NCI-H2196 (cell line): Measurements from ENCODE around the gene KLHL26.
A peak's percentile ranks its signal among the peaks of the same experiment; 100 is the strongest.

Source experiments
- DNase-seq: peaks from one replicate; lab custom pipeline; 2025; ENCODE audit not compliant: unreplicated experiment; lab: John Stamatoyannopoulos, UW

KLHL26 gene

GRCh38 chr19:18683109-18683957, 46.5 kb downstream of the KLHL26 start, which contains the start of gene CRTC1:
TSS of gene CRTC1 (plus strand) at chr19:18683680. CDS start at chr19:18683703, 23 bp downstream.
- peak; percentile 93 for DNase-seq

- no peak for DNase-seq
Observed at GRCh38 chr19:18683958-18684641, 47.3 kb downstream of the KLHL26 start.

GRCh38 chr19:18684642-18684993, 47.8 kb downstream of the KLHL26 start:
- DNase-seq = no peak

- no peak for DNase-seq
Observed at GRCh38 chr19:18685597-18686190, 48.9 kb downstream of the KLHL26 start.

- DNase-seq = no peak
Observed at GRCh38 chr19:18687740-18688465, 51.1 kb downstream of the KLHL26 start.

GRCh38 chr19:18696023-18696422, 59.2 kb downstream of the KLHL26 start:
- no peak for DNase-seq

GRCh38 chr19:18697680-18698079, 60.9 kb downstream of the KLHL26 start:
- peak; percentile 86 for DNase-seq

GRCh38 chr19:18698321-18699167, 61.7 kb downstream of the KLHL26 start:
- DNase-seq = no peak

GRCh38 chr19:18699403-18700054, 62.7 kb downstream of the KLHL26 start:
- no peak for DNase-seq

- peak; percentile 14 for DNase-seq
Observed at GRCh38 chr19:18700501-18701249, 63.8 kb downstream of the KLHL26 start.

- no peak for DNase-seq
Observed at GRCh38 chr19:18701250-18701608, 64.4 kb downstream of the KLHL26 start.

GRCh38 chr19:18704054-18704453, 67.2 kb downstream of the KLHL26 start:
- DNase-seq = no peak

- DNase-seq = no peak
Observed at GRCh38 chr19:18704971-18705370, 68.1 kb downstream of the KLHL26 start.

GRCh38 chr19:18708452-18709231, 71.8 kb downstream of the KLHL26 start:
- DNase-seq = peak; percentile 73

- DNase-seq = no peak
Observed at GRCh38 chr19:18709546-18709945, 72.7 kb downstream of the KLHL26 start.

GRCh38 chr19:18710186-18710585, 73.4 kb downstream of the KLHL26 start:
- DNase-seq = no peak

GRCh38 chr19:18710996-18711751, 74.3 kb downstream of the KLHL26 start:
- DNase-seq = no peak

GRCh38 chr19:18711893-18712292, 75.1 kb downstream of the KLHL26 start:
- DNase-seq = no peak
